Measurements from ENCODE around the gene UVRAG.
"Not testable (repeated sequence)": the region's sequence is repeated elsewhere in the genome, so short reads cannot be mapped to it uniquely, and the experiment has no call there.

The UVRAG gene

GRCh38 chr11:75955443-75955842 is 140.4 kb downstream of the UVRAG start:
- no peak for DNase-seq (ENCODE audit: low read depth in 3 of 3)

DNA sequence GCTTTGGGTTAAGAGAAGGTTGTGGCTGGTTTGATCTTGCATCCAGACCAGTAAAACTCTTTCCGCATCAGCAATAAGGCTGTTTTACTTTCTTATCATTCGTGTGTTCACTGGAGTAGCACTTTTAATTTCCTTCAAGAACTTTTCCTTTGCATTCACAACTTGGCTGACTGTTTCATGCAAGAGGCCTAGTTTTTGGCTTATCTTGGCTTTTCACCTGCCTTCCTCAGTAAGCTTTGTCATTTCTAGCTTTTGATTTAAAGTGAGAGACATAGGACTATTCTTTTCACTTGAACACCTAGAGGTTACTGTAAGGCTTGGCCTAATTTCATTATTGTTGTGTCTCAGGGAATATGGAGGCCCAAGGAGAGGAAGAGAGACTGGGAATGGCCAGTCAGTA is 144.5 kb downstream of the UVRAG start:
- no peak for DNase-seq (ENCODE audit: low read depth in 3 of 3)

- DNase-seq (ENCODE audit: low read depth in 3 of 3) = no peak
Measured at GRCh38 chr11:75964071-75964470, 149.1 kb downstream of the UVRAG start.

DNA sequence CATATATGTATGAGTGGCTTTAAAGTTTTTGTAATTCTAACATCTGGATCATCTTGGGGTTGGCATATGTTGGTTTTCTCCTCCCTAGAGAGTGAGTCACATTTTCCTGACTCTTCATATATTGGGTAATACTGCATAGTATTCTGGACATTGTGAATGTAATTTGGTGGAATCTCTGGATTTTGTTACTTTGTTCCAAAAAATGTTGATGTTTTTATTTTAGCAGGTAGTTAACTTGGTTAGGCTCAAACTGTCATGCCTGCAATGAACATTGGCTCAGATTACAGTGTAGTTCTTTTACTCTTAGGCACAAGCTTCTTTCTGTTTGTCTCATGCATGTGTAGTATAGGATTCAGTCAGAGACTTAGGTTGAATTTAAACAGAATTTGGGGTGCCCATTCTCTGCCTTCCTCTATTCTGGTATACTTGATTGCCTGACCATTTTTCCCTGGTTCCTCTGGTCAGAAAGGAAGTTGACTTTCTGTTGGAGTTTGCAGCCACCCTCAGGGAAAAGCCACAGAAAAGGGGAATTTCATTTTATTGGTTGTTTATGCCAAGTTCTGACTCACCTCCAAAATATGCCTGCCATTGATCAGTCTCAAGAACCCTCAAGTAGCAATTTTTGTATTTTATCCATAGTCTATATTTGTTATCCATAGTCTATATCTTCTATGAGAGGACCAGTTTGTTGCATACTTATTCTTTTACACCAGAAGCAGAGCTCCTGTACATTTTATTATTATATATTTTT is 151.7 kb downstream of the UVRAG start:
- no peak for DNase-seq (ENCODE audit: low read depth in 3 of 3)

DNA sequence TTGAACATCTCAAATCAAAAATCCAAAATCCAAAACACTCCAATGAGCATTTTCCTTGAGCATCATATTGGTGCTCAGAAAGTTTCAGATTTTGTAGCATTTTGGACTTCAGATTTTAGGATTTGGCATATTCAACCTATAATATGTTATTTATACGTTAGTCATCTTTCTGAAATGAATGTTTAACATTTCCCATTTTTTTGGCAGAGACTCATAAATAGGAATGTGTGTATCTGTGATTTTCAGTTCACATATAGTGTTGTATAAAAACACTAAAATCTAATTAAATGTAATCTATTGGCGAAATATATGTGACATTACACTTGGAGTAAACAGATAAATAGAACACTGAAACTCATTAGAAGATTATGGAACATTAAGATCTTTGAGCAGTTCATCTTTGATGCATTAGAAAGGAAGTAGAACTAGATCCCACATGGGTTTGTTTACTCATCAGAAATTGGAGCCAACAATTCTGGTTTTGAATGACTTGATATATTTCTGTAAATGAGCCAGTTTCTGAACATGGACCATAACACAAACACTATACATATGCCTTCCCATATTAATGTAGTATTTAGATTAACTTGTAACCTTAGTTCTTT is 153.1 kb downstream of the UVRAG start:
- no peak for DNase-seq (ENCODE audit: low read depth in 3 of 3)

DNA sequence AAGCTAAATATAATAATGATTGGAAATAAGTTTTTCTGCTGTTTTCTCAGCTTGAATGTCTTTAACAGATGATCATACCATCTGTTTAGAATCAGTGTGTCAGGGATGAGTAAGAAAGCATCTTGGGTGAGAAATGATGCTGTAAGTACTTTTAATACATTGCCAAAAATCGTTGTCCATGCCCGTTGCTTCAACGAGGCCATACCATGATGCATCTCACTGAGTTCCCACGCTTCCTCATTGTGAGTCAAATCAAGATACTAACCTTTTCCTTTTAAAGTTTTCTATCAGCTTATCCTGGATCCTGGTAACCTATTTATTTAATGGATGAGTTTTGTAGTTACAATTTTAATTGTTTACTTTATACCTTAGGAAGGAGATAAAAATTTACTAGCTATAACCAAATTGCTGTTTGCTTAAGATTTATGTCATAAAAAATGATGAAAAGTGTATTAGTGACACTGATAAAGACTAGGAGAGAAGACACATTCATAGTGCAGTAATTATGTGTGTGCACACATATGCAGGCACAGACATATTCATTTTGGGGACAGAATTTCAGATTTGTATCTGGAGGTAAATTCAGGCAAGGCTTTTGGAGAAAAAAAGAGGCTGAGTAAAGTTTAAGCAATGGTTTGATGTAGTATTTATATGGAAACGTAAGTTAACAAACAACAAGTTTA is 154.8 kb downstream of the UVRAG start:
- DNase-seq (ENCODE audit: low read depth in 3 of 3) = no peak

- DNase-seq (ENCODE audit: low read depth in 3 of 3) = not testable (repeated sequence)
Measured at GRCh38 chr11:75973710-75974109, 158.7 kb downstream of the UVRAG start.

DNA sequence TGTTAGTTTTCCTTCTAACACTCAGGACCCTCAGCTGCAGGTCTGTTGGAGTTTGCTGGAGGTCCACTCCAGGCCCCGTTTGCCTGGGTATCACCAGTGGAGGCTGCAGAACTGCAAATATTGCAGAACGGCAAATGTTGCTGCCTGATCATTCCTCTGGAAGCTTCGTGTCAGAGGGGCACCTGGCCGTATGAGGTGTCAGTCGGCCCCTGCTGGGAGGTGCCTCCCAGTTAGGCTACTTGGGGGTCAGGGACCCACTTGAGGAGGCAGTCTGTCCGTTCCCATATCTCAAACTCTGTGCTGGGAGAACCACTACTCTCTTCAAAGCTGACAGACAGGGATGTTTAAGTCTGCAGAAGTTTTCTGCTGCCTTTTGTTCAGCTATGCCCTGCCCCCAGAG is 164.1 kb downstream of the UVRAG start:
- DNase-seq (ENCODE audit: low read depth in 3 of 3) = not testable (repeated sequence)

DNA sequence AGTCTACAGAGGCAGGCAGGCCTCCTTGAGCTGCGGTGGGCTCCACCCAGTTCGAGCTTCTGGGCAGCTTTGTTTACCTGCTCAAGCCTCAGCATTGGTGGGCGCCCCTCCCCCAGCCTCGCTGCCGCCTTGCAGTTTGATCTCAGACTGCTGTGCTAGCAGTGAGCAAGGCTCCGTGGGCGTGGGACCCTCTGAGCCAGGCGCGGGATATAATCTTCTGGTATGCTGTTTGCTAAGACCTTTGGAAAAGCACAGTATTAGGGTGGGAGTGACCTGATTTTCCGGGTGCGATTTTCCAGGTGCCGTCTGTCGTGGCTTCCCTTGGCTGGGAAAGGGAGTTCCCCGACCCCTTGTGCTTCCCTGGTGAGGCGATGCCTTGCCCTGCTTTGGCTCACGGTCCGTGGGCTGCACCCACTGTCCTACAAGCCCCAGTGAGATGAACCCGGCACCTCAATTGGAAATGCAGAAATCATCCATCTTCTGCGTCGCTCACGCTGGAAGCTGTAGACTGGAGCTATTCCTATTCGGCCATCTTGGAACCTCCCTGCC is 164.5 kb downstream of the UVRAG start:
- not testable (repeated sequence) for DNase-seq (ENCODE audit: low read depth in 3 of 3)

- DNase-seq (ENCODE audit: low read depth in 3 of 3) = no peak
Measured at GRCh38 chr11:75980031-75980430, 165.0 kb downstream of the UVRAG start.

DNA sequence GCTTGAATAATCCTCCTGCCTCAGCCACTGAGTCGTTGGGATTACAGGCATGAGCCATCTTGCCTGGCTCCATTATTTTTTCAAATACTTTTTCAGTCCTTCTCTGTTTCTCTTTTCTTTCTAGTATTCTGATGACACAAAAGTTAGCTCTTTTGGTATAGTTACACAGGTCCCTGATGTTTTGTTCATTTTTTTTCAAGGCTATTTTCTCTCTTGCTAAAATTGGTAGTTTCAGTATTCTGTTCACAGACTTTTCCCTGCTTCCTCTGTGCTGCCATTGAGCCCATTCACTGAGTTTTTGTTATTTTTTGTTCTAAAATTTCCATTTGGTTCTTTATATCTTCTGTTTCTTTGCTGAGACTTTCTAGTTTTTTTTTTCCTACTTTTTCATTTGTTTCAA is 166.5 kb downstream of the UVRAG start:
- no peak for DNase-seq (ENCODE audit: low read depth in 3 of 3)

DNA sequence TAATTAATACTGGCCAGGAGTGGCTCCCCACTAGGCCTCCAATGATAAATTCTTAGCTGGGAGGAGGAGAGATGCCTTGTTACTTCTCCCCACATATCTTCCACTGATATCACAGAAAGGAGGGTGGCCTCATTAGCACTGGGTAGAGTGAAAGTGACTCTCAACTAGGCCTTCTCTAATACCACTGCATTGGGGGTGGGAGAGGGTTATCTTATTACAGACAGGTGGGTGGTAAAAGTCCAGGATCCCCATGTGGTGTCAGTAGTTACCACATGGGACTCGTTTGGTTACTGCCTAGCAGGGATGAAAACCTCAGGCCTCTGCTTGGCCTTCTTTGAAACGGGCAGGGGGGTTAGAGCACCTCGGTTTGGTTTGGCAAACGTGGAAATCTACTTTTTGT is 167.3 kb downstream of the UVRAG start:
- no peak for DNase-seq (ENCODE audit: low read depth in 3 of 3)

DNA sequence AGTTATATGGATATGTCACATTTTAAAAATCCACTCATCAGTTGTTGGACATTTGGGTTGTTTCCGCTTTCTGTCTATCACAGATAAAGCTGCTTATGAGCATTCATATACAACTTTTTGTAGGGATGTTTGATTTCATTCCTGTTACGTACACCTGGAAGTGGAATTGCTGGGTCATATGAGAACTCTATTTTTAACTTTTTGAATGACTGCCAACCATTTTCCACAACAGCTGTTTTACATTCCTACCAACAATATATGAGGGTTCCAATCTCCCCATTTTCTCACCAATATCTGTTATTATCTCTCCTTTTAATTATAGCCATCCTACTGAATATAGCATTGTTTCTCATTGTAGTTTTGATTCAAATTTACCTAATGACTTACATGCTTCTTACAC is 172.0 kb downstream of the UVRAG start:
- no peak for DNase-seq (ENCODE audit: low read depth in 3 of 3)

- no peak for DNase-seq (ENCODE audit: low read depth in 3 of 3)
Measured at GRCh38 chr11:75993126-75993525, 178.1 kb downstream of the UVRAG start.

- no peak for DNase-seq (ENCODE audit: low read depth in 3 of 3)
Measured at GRCh38 chr11:75994616-75995015, 179.6 kb downstream of the UVRAG start.

DNA sequence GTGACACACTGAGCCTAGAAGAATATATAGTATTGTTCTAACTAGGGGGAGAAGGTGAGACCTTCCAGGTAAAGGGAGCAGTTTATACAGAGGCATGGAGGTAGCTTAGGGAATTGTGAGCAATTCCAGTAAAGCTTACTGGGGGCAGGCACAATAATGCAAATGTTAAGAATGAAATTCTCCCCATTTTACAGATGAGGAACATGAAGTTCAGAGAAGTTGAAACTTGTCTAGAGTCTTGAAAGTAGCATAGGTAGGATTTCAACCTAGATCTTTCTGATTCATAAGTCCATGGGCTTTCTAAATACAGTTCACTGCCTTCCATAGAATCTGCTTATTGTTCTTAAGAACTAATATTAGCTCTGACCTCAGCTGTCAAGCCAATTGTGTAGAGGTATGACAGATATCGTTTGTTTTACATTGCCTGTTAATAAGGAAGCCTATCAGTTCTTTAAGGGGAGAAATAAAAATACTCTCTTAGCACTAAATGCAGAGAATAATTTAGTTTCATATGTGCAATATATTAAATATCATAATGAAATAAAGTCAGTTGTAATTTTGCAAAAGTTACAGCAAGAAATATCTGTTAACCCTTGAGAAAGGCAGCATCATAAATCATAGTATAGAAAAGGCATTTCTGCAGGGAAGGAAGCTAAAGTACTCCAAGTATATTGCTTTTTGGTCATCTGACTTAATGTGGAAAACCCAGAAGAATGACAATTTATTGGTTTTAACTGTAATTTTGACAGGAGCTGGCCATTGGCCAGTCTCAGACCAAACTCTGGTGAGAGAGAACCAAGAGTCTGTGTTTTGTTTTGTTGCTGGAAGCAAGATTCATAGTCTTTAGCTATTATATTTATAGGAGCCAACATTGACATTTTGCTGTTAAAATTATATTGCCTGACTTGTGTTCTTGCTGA is 181.8 kb downstream of the UVRAG start:
- no peak for DNase-seq (ENCODE audit: low read depth in 3 of 3)

GRCh38 chr11:76004400-76004799 is 189.4 kb downstream of the UVRAG start:
- DNase-seq (ENCODE audit: low read depth in 3 of 3) = no peak

DNA sequence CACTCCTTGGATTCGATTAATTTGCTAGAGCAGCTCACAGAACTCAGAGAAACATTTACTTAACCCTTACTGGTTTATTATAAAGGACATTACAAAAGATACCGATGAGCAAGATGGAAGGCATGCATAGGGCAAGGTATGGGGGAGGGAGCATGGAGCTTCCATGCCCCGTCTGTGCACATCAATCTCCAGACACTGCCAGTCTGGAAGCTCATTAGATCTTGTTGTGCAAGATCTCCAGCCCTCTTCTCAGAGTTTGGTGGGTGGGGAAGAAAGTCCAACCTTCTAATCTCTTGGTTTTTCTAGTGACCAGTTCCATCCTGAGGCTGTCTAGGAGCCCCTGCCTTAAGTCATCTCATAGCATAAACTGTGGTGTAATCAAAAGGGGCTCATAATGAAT is 190.7 kb downstream of the UVRAG start:
- no peak for DNase-seq (ENCODE audit: low read depth in 3 of 3)

- no peak for DNase-seq (ENCODE audit: low read depth in 3 of 3)
Measured at GRCh38 chr11:76007166-76007565, 192.2 kb downstream of the UVRAG start.

DNA sequence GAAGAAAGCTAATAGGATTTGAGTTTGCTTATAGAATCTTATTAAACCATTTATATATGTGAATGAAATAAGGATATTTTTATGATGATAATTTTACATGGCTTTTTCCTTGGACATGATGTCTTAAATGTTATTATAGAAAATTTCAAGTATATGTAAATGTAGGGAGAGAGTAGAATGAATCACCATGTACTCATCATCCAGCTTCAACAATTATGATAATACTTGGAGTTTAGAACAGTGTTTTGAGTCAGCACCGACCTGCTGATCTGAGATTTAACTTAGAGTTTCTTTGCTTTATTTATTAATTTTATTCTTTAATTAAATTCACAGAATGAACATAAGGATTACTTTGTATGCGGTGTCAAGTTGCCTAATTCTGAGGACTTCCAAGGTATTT is 193.5 kb downstream of the UVRAG start:
- DNase-seq (ENCODE audit: low read depth in 3 of 3) = no peak

GRCh38 chr11:76010051-76010450 is 195.0 kb downstream of the UVRAG start:
- no peak for DNase-seq (ENCODE audit: low read depth in 3 of 3)

- DNase-seq (ENCODE audit: low read depth in 3 of 3) = no peak
Measured at GRCh38 chr11:76013526-76013925, 198.5 kb downstream of the UVRAG start.
